ENCODE results near the gene COMTD1. TPM values are rescaled to one million over a fixed set of nuclear protein-coding genes. Genes with fewer than 3 reads are reported as not detected.

Gene COMTD1
- total and polyA plus RNA-seq, 2 of the 13 experiments (the other 11 are each of a cell fraction or from before 2014, with no cell fraction given): 11.8 to 18.4 TPM

- TF ChIP-seq ZNF350 (CRISPR knock-in tag; IDR thresholded peaks at IDR 0.05; ENCODE audit: borderline replicate concordance, low read depth): peak; percentile 79; the same call in 1 of the 2 replicates
- TF ChIP-seq FOXO1 (CRISPR knock-in tag; IDR thresholded peaks at IDR 0.05): peak; percentile 40; the same call in 1 of the 2 replicates
- peak; percentile 88; the same call in 1 of the 2 replicates for TF ChIP-seq ZNF383 (CRISPR knock-in tag; IDR thresholded peaks at IDR 0.05; ENCODE audit: borderline replicate concordance)
- peak; percentile 90 for TF ChIP-seq MXD3 (CRISPR knock-in tag; IDR thresholded peaks at IDR 0.05)
- TF ChIP-seq ARNT (IDR thresholded peaks at IDR 0.05): no peak
- no peak for TF ChIP-seq SOX6 (IDR thresholded peaks at IDR 0.05)
- TF ChIP-seq SOX6 (CRISPR knock-in tag; IDR thresholded peaks at IDR 0.05): no peak; the same call in 1 of the 2 replicates
- no peak for TF ChIP-seq SMYD3 (CRISPR knock-in tag; IDR thresholded peaks at IDR 0.05)
- no peak for TF ChIP-seq HNF4A (CRISPR knock-in tag; IDR thresholded peaks at IDR 0.05)
- peak; percentile 61; the same call in 1 of the 2 replicates for TF ChIP-seq HCFC1 (IDR thresholded peaks at IDR 0.05; ENCODE audit: low read depth, low read length)
- TF ChIP-seq SIN3A (IDR thresholded peaks at IDR 0.05; ENCODE audit: borderline replicate concordance, low read depth, low read length): no peak
- no peak for TF ChIP-seq SMARCE1 (IDR thresholded peaks at IDR 0.05; ENCODE audit: borderline replicate concordance)
- no peak; the same call in 1 of the 2 replicates for TF ChIP-seq ZNF142 (CRISPR knock-in tag; IDR thresholded peaks at IDR 0.05)
- no peak for TF ChIP-seq CBX1 (IDR thresholded peaks at IDR 0.05; ENCODE audit: low read depth)
- no peak; the same call in 1 of the 2 replicates for TF ChIP-seq ZNF557 (CRISPR knock-in tag; IDR thresholded peaks at IDR 0.05)
- peak in 1 of 2 experiments; percentile 15; a peak in 2 of 4 replicates for TF ChIP-seq NR2F1 (CRISPR knock-in tag; IDR thresholded peaks at IDR 0.05)
- no peak for TF ChIP-seq FOXP1 (IDR thresholded peaks at IDR 0.05)
- no peak for TF ChIP-seq FOXP1 (CRISPR knock-in tag; IDR thresholded peaks at IDR 0.05)
- TF ChIP-seq FIP1L1 (IDR thresholded peaks at IDR 0.05; ENCODE audit: borderline replicate concordance, insufficient read depth, low read depth, low read length): no peak
- no peak for TF ChIP-seq RFXANK (CRISPR knock-in tag; IDR thresholded peaks at IDR 0.05)
- TF ChIP-seq SMAD1 (CRISPR knock-in tag; IDR thresholded peaks at IDR 0.05; ENCODE audit: borderline replicate concordance, low read depth): peak; percentile 70; the same call in 1 of the 2 replicates
- TF ChIP-seq LCORL (IDR thresholded peaks at IDR 0.05): peak; percentile 54; the same call in 1 of the 2 replicates
- TF ChIP-seq LCORL (CRISPR knock-in tag; IDR thresholded peaks at IDR 0.05): no peak; the same call in 1 of the 2 replicates
- no peak for TF ChIP-seq ZUFSP (CRISPR knock-in tag; IDR thresholded peaks at IDR 0.05; ENCODE audit: borderline replicate concordance)
Measured at GRCh38 chr10:75210282-75211006, 25.3 kb downstream of the COMTD1 start, which contains the start of gene VDAC2 (continued).
